ENCODE data around the gene UQCRFS1. TPM values are rescaled to one million over a fixed set of nuclear protein-coding genes. Genes with fewer than 3 reads are reported as not detected.

UQCRFS1 gene
- total RNA-seq, 1 experiment from 2014 or later, result 35.2 TPM

DNA sequence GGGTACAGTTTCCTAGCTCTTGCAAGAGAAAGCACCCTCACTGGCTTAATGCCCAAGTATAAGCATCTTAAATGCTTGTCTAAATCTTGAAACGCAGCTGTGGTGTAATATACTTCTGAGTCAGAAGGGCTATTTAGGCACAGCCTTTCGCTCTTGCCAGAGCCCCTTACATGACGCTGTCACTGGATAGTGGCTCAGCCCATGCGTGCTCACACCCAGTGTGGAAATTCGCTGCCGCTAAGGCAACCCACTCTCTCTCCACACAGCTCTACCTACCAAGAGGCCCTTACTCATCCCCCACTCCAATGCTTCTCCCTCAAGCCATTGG lies 24.0 kb downstream of the UQCRFS1 start:
- Histone ChIP-seq H3F3A (ENCODE audit: insufficient read depth, low read depth) (no peaks in the 10 kb centered on the region), H3K27ac (no peak overlapping the region), H3K4me1 (replicated peaks; ENCODE audit: insufficient read depth) (no peaks in the 10 kb centered on the region), H4K20me1 (ENCODE audit: insufficient read depth) (no peaks in the 10 kb centered on the region), H2AFZ (no peak overlapping the region), H3K9me2 (ENCODE audit: insufficient read depth) (no peaks in the 10 kb centered on the region), H3K79me2 (ENCODE audit: low read depth) (no peaks in the 10 kb centered on the region), H3K9me3 (ENCODE audit: insufficient read depth, low read depth) (no peaks in the 10 kb centered on the region), H3K4me2 (no peak overlapping the region), H3K4me3 (no peak overlapping the region), H3K27me3 (ENCODE audit: insufficient read depth, low read depth) (peaks cover 93% of the 10 kb centered on the region), H3K36me3 (ENCODE audit: low read depth) (no peaks in the 10 kb centered on the region)
- no TSS peak for BruUV-seq (replicated peaks)
- no peak for DNase-seq
- ChIA-PET CTCF (no interaction called here), POLR2A (ENCODE audit: unreplicated experiment) (no interaction called here)
- intact Hi-C loops (cut with micrococcal nuclease; ENCODE audit: unreplicated experiment), result no loop called here
- no peak for TF ChIP-seq EZH2 (IDR thresholded peaks at IDR 0.05; ENCODE audit: low read depth)
- TF ChIP-seq, protein P1, sequence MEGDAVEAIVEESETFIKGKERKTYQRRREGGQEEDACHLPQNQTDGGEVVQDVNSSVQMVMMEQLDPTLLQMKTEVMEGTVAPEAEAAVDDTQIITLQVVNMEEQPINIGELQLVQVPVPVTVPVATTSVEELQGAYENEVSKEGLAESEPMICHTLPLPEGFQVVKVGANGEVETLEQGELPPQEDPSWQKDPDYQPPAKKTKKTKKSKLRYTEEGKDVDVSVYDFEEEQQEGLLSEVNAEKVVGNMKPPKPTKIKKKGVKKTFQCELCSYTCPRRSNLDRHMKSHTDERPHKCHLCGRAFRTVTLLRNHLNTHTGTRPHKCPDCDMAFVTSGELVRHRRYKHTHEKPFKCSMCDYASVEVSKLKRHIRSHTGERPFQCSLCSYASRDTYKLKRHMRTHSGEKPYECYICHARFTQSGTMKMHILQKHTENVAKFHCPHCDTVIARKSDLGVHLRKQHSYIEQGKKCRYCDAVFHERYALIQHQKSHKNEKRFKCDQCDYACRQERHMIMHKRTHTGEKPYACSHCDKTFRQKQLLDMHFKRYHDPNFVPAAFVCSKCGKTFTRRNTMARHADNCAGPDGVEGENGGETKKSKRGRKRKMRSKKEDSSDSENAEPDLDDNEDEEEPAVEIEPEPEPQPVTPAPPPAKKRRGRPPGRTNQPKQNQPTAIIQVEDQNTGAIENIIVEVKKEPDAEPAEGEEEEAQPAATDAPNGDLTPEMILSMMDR (conservative IDR thresholded peaks at IDR 0.05), result no peak

DNA sequence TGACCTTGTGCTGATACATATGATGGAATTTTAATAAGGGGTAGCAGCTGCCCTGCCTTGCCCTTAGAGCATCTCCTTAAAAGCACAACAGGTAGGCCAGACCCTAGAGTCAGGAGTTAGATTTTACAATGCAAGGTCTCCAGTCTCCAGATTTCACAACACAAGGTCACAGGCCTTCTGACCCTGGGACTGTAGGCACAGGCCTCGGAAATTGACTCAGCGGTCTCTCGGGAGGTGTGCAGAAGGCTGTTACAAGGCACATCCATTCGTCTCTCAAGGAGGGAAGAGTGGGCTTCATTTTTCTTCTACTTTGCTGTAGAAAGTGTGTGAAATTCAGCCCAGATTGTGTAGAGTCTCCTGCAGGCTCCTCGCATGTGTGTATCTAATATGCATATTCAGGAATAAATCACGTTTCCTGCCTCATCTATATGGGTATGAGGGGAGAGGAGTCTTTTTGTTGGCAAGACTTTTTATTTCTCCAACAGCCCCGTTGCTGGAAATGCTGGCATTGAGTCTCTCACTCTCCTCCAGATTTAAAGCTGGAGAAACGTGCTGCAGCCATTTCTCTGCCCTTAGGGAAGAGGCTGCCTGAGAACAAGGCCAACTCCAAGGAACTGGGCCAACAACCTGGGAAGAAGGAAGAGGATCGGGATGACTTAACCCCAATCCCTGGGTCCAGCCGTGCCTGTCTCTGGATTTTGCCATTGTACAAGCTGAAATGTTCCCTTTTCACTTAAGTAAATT lies 24.5 kb downstream of the UQCRFS1 start:
- CTCF ChIA-PET, result no interaction called here
- Histone ChIP-seq H3K4me2 (no peak overlapping the region), H3K9me3 (ENCODE audit: insufficient read depth, low read depth) (no peaks in the 10 kb centered on the region), H3K27me3 (ENCODE audit: insufficient read depth, low read depth) (peaks cover 93% of the 10 kb centered on the region), H3K4me1 (replicated peaks; ENCODE audit: insufficient read depth) (no peaks in the 10 kb centered on the region), H3F3A (ENCODE audit: insufficient read depth, low read depth) (no peaks in the 10 kb centered on the region), H2AFZ (no peak overlapping the region), H3K36me3 (ENCODE audit: low read depth) (no peaks in the 10 kb centered on the region), H4K20me1 (ENCODE audit: insufficient read depth) (no peaks in the 10 kb centered on the region), H3K79me2 (ENCODE audit: low read depth) (no peaks in the 10 kb centered on the region), H3K27ac (no peak overlapping the region), H3K4me3 (no peak overlapping the region), H3K9me2 (ENCODE audit: insufficient read depth) (no peaks in the 10 kb centered on the region)
- intact Hi-C loops (cut with micrococcal nuclease; ENCODE audit: unreplicated experiment), result no loop called here
- no peak for DNase-seq
- POLR2A ChIA-PET (ENCODE audit: unreplicated experiment), result no interaction called here
- TF ChIP-seq, protein P1 (conservative IDR thresholded peaks at IDR 0.05), result no peak
- no peak for TF ChIP-seq EZH2 (IDR thresholded peaks at IDR 0.05; ENCODE audit: low read depth)
- no TSS peak for BruUV-seq (replicated peaks)

DNA sequence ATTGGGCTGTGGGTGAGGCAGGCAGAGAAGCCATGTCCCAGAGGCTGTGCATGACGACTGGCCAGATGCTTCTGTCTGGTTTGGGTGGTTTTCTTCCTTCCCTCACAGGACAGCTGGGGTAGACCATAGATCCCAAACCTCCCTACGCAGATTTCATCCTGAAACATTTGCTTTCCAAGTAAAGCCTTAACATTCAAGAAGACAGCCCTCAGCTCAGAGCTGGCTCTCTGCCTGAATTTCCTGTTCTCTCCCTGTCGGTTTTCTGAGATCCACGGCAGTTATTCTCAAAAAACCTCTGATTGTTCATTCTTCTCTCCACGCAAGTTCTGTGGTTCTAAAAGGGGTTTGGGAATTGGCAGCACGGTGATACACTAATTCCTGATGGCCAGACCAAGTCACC lies 25.3 kb downstream of the UQCRFS1 start:
- H3K27ac ChIP-seq, result no peak overlapping the region
- H3F3A ChIP-seq (ENCODE audit: insufficient read depth, low read depth), result no peaks in the 10 kb centered on the region
- H4K20me1 ChIP-seq (ENCODE audit: insufficient read depth), result no peaks in the 10 kb centered on the region
- intact Hi-C loops (cut with micrococcal nuclease; ENCODE audit: unreplicated experiment), result no loop called here
- no peaks in the 10 kb centered on the region for H3K9me3 ChIP-seq (ENCODE audit: insufficient read depth, low read depth)
- no peaks in the 10 kb centered on the region for H3K79me2 ChIP-seq (ENCODE audit: low read depth)
- no peak for TF ChIP-seq EZH2 (IDR thresholded peaks at IDR 0.05; ENCODE audit: low read depth)
- TF ChIP-seq, protein P1 (conservative IDR thresholded peaks at IDR 0.05), result no peak
- no peak overlapping the region for H3K4me3 ChIP-seq
- POLR2A ChIA-PET (ENCODE audit: unreplicated experiment), result no interaction called here
- no peaks in the 10 kb centered on the region for H3K9me2 ChIP-seq (ENCODE audit: insufficient read depth)
- CTCF ChIA-PET, result no interaction called here
- H3K4me1 ChIP-seq (replicated peaks; ENCODE audit: insufficient read depth), result no peaks in the 10 kb centered on the region
- peaks cover 95% of the 10 kb centered on the region for H3K27me3 ChIP-seq (ENCODE audit: insufficient read depth, low read depth)
- H3K36me3 ChIP-seq (ENCODE audit: low read depth), result no peaks in the 10 kb centered on the region
- no peak overlapping the region for H2AFZ ChIP-seq
- DNase-seq, result no peak
- no TSS peak for BruUV-seq (replicated peaks)
- no peak overlapping the region for H3K4me2 ChIP-seq

Data from PC-9 (cell line).